Spleen (tissue), 7 donors: ENCODE measurements around the gene C2CD2L.

ENCODE experiments used
- CTCF ChIP-seq, 11 experiments: fragments of 200-600 bp in 7 of 11; fragments of 450-650 bp in 4 of 11; sonication (generic) in 4 of 11; IDR thresholded peaks in 8 of 11; conservative IDR thresholded peaks in 3 of 11; 1 replicate in 7 of 11; 2 replicates in 4 of 11; pipeline versions ENCODE4 v1.4.0 to v1.8.0; 2016 to 2021; ENCODE audit warnings: antibody characterized with exemption in 11 of 11, inconsistent platforms in 4 of 11, mild to moderate bottlenecking in 1 of 11
- POLR2AphosphoS5 ChIP-seq, 3 donors: sonication (generic); formaldehyde crosslinking; IDR thresholded peaks; one replicate each; pipeline ENCODE4 v1.5.1; 2017; ENCODE audit warnings: antibody characterized with exemption in 3 of 3
- donor health status: DM: no; HTN: no; CAD: no; lungs with moderate emphysema.
- donor health status: DM: no; HTN: no; CAD: no.
- donor health status: DM: no; HTN: no; CAD: no.

- TF ChIP-seq CTCF (IDR thresholded peaks at IDR 0.05 in 8 of 11, conservative IDR thresholded peaks at IDR 0.05 in 3 of 11) (no peak), POLR2AphosphoS5 (IDR thresholded peaks at IDR 0.05) (no peak)
Measured at GRCh38 chr11:119154178-119154577, 47.0 kb downstream of the C2CD2L start.
